CD4-positive, alpha-beta T cell treated with Interleukin-10 for 1 hour (primary cell): ENCODE results near the gene NTMT2.
"Not testable (repeated sequence)": the region's sequence is repeated elsewhere in the genome, so short reads cannot be mapped to it uniquely, and the experiment has no call there.

Source experiments
- DNase-seq: peaks from one replicate; pipeline ENCODE4 v3.0.0-alpha.2; 2020

The NTMT2 gene

GRCh38 chr1:170157820-170158219 is 12.1 kb downstream of the NTMT2 start:
- no peak for DNase-seq

GRCh38 chr1:170162459-170163246 is 16.9 kb downstream of the NTMT2 start:
- DNase-seq, result no peak

DNA sequence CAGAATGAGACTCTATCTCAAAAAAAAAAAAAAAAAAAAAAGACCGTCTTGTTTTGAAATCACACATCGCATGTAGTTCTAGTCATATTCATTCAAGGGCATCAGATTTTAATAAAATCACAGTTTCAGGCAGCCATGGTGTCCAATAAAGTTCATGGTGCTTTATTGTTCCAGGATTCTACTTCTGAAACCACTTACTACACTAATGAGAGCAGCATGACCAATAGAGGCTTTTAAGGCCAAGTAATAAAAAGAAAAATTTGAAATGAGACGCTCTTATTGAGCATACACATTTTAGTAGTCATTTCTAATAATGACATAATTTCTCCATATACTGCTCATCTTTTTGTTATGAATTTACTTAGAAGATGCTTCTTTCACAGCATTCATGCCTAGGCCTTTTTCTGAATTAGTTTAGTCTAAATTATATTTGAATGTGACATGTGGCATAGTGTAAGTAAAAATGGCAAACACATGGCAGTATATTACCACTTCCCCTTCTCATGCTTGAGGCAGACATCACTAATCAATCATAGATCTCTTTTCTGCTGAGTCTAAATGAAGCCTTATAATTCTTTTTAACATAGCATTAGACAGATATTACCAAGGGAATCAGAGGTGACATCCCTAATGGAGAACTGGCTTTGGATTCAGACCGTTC is 18.5 kb downstream of the NTMT2 start:
- DNase-seq, result no peak

DNA sequence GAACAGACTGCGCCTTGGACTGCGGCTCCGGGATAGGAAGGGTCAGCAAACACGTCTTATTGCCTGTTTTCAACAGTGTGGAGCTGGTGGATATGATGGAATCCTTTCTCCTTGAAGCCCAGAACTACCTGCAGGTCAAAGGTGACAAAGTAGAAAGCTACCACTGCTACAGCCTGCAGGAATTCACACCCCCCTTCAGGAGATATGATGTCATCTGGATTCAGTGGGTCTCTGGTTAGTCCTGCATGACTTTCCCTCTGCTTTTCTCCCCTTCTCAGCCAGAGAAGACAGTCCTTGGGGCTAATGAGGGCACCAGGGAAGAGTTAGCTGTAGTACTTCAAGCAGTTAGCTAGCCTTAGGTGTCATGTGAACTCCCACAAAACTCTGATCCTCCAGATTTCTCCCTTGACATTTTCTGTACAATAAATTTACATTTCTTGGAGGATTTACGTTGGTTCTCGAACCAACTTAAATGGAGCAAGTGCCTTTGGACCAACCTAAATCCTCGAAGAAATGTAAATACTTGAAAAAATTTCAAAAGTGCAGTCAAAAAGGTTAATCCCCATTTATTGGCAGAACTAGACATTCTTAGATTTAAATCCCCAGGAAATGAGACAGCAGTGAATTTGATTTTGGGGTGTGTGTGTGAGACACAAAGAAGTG is 20.9 kb downstream of the NTMT2 start:
- DNase-seq, result no peak

GRCh38 chr1:170168265-170168664 is 22.5 kb downstream of the NTMT2 start:
- DNase-seq, result no peak

DNA sequence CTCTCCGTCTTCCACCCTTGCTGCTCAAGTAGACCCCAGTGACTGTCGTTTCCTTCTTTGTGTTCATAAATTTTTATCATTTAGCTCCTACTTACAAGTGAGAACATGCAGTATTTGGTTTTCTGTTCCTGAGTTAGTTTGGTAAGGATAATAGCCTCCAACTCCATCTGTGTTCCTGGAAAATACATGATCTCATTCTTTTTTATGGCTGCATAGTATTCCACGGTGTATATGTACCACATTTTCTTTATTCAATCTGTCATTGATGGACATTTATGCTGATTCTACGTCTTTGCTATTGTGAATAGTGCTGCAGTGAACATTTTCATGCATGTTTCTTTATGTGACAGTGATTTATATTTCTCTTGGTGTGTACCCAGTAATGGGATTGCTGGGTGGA is 24.8 kb downstream of the NTMT2 start:
- DNase-seq, result not testable (repeated sequence)

- no peak for DNase-seq
Observed at GRCh38 chr1:170174395-170174794, 28.6 kb downstream of the NTMT2 start.

GRCh38 chr1:170175041-170175440 is 29.3 kb downstream of the NTMT2 start:
- DNase-seq, result no peak

DNA sequence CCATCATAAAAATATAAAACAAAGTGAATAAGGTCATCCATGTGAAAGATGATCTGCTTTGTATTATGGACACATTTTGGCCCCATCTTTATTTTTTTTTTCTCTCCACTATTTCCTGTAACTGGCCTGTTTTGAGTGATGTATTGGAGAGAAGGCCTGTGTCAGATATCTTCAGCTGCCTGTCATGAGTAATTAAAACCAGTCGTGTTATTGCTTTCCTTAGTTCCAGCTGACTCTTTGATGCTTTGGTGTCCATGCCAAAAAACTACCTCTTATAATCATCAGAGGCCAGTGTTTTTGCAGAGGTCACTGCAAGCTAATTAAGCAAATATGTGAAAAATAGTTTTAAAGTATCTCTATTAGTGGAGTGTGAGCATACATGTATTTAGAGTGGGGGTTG is 29.7 kb downstream of the NTMT2 start:
- no peak for DNase-seq

DNA sequence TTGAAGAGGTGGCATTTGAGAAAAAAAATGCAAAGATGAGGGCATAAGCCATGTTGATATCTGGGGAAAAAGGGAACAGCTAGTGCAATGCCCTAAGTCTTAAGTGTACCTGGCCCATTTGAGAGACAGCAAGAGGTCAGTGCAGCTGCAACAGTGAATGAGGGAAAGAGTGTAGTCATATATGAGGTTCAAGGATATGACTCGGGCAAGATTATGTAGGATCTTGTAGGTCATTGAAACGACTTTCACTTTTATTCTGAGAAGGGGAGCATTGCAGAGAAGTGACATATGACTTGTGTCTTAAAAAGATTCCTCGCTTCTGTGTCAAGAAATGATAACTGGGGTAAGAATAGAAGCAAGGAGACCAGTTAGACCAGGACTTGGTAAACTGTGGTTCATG is 31.0 kb downstream of the NTMT2 start:
- DNase-seq, result no peak

- no peak for DNase-seq
Observed at GRCh38 chr1:170182442-170182841, 36.7 kb downstream of the NTMT2 start.

GRCh38 chr1:170192546-170192945 is 46.8 kb downstream of the NTMT2 start:
- no peak for DNase-seq

- no peak for DNase-seq
Observed at GRCh38 chr1:170194451-170194850, 48.7 kb downstream of the NTMT2 start.

GRCh38 chr1:170196490-170197236 is 50.9 kb downstream of the NTMT2 start:
- DNase-seq, result no peak

- DNase-seq, result no peak
Observed at GRCh38 chr1:170198090-170198489, 52.3 kb downstream of the NTMT2 start.

DNA sequence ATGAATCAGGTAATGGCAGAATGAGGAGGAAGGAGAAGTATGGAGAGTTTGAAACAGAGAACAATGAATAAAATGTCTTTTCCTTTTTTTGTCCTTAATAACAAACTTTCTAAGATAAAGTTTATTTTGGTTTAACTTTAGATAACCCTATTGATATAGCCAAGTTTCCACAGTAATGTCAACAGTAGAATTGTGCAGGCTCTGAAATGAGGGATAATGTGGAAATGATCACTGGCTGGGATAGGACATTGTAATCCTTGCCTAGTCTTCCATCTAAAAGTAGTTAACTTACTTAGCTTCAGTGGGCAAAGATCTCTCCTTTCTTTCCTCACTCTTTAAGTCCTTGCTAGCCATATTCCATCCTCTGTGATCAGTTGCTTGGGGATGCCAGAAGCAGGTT is 52.8 kb downstream of the NTMT2 start:
- DNase-seq, result no peak

- DNase-seq, result no peak
Observed at GRCh38 chr1:170200161-170200560, 54.4 kb downstream of the NTMT2 start.

DNA sequence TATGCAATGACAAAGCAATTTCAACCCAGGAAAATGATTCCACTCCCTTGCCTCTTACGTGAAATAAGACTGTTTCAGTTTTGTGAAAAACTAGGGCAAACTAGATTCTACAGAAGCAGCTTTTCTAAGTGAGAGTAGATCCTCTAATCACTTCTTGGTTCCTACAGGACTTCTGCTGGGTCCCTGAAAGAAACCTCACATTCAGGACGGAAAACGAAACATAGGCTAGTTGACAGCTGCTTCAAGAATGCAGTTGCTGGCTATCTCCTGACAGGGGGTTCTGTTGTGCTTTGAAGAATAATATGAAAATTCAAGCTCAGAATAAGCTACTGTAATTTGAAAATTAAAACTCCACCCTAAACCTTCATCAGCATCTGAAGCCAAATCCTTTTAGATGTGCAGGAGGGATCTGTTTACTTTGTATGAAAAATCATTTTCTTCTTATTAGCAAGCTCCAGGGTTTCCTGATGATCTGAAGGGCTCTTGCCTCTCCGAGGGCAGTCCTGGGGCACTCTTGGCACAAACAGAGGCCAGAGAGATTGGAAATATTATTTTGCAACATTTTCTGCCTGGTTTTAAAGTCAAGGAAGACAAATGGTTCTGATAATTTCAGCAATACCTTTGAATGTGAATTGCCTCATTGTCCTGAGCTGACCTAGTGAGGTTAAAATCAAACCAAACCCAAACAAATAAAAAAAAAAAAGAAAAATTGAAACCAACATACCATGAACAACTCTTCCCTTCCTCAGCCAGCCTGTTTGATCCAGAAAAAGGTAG is 55.0 kb downstream of the NTMT2 start:
- no peak for DNase-seq

DNA sequence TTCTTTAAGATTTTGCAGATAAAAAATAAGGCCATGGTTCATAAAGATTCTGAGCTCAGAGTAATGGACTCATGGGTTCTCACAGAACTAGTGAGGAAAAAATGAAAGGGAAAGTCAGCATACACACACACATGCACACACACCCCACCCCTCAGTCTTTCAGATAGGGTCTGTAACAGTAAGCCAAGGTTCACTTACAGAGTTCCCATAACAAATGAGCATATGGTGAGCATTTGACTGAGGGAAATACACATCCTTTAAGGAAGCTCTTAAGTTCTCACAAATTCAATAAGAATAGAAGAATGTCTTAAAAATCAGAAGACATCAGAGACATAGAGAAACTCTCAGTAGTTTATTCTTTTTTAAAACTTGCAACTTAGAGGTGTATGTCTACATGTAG is 57.9 kb downstream of the NTMT2 start:
- DNase-seq, result no peak

DNA sequence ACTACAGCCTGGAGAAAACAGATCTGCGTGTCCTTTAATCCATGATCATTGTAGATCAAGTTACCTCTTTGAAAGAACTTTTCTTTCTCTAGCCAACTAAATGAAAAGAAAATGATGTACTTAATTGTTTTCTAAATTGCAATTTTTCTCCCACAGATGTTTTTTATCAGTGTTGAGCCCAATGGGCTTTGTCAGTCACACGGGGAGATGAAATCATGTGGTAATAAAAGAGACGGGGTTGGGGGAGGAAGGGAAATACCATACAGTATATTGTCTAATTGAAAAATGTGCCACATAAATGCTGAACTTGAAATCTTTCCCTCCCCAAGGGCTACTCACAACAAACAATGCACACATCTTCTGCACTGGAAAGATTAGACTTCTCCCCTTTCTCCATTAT is 58.4 kb downstream of the NTMT2 start:
- no peak for DNase-seq

DNA sequence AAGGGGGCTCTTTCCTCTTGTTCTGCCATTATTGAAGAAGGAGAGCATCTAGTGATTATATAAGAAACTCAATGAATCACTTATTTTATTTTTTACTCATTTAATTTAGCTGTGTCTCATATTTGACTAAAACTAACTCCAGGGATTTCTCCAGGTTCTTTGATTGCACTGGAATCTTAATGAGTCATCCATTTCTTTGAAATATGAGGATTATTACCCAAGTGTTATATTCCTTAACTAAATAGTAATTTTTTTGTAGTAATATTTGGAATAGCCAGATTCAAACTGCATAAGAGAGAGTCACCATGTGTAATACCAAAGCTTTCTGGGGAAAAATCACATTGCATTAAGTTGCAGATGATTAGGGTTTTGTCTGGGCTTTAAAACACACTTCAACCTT is 59.5 kb downstream of the NTMT2 start:
- DNase-seq, result no peak

DNA sequence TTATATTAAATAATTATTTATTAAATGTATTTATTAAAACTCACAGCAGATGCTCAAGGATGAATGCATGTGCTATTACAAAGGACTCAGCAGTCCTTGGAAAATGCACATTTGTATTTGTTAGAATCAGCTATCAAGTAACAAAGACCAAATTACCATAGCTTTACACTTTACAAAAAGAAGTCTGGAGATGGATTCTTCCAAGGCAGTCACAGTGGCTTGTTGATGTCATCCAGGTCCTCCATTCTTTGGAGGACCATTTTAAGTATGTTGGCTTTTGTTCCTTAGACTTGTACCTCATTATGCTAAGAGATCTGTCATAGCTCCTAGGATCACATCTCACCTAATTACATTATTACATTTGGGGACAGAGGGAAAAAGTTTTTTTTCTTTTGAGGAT is 63.4 kb downstream of the NTMT2 start:
- no peak for DNase-seq

GRCh38 chr1:170210142-170210541 is 64.4 kb downstream of the NTMT2 start:
- no peak for DNase-seq
